Stimulated activated CD8-positive, alpha-beta memory T cell treated with anti-CD3 and anti-CD28 coated beads, Interleukin-2, amount 100 ng/mL, for 48 hours (primary cell): ENCODE results near the gene GSTO1.

Experiments
- DNase-seq, 2 donors: peaks; one replicate each; pipeline ENCODE4 v3.0.0-alpha.2; 2020; ENCODE audit warnings: low read depth in 2 of 2

Gene GSTO1

DNA sequence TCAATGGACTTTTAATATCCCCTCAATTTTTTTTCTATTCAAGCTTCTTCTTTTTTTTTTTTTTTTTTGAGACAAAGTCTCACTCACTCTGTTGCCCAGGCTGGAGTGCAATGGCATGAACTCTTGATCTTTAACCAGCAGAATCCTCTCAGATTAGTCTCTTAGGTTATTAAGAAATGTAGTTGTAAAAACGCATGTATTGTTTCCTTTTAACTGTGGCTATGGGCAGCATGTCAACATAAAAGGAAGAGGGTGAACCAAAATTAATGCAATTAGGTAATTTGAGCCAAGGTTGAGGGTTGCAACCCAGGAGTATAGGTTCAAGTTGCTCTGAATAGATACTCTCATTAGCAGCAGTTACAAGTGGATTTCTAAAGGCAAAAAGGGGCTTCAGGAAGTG, 4.3 kb upstream of the GSTO1 start:
- DNase-seq = no peak

DNA sequence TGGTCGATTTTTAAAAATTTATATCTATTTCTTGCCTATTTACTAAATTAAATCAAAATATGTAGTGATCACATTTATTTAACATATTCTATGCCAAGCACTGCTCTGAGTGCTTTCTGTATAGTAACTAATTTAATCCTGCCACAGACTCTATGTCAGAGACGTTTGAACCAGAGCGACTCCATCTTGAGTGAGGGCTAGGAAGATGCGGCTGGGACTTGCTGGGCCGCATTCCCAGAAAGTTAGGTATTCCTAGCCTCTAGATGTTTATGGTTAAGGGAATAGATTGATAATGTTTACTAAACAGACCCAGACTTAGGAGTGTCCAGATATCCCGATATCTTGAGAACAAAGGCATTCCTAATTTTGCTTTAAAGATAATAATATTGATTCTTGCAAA, 3.2 kb upstream of the GSTO1 start:
- no peak for DNase-seq

GRCh38 chr10:104252368-104252767, 2.3 kb upstream of the GSTO1 start:
- DNase-seq = no peak

- no peak for DNase-seq
Measured at GRCh38 chr10:104253106-104253505, 1.6 kb upstream of the GSTO1 start.

DNA sequence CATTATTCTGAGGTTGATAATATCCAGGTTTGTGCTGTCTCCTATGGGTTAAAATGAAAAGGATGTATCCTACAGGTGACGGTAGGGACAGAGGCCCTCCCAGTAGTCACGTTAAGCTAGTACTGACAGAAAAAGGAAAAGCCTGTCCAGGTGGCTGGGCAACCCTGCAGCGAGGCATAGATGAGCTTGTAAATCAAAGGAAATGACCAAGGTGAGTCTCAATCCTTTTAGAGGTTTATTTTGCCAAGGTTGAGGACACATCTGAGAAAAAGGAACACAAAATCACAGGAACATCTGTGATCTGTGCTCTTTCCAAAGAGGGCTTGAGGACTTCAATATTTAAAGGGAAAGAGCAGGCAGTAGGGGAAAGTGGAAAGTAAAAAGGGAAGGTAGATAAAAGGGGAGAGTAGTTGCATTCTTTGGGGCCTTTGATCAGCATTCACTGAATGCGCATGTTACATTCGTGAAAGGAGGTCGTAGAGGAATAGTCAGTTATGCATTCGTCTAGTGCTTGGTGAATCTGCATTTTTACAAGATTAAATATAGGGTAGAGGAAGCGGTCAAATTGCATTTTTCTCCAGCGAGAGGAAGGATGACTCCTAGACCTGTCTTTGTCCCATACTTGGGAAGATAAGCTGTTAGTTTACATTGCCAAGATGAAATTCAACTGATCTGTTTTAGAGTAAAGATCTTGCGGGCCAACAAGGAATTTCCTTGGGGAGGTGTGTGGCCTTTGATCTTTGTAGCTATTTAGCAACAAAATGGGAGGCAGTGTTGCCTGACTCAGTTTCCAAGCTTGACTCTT, 884 bp upstream of the GSTO1 start:
- no peak for DNase-seq

DNA sequence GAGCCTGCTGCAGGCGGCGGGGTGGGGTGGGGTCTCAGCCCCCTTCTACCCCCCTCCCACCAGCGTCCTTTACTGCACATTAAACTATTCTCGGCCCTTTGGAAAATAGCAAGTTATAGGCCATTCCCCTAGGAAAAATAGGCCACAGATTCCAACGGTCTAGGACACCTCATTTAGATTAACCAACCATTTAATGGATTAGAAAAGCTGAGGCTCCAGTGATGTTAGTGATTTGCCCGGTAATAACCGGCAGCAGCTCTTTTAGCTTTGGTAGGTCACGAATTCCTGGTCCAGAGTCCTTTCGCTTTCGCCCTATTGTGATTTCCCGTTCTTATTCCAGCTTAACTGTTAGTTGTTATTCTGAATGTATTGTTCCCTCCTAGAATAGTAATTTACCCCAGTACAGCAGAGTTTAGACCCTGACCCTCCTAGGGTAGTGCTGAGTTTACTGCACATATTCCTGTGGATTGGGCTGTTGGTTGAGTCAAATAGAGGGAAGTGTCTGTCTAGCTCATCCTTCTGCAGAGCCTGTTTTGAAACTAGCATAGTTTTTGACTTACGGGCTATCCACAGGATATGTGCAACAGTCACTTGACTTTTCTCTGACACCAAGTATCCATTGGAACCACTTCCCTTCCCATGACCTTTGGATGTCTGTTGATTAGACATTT, 754 bp downstream of the GSTO1 start:
- DNase-seq = no peak

DNA sequence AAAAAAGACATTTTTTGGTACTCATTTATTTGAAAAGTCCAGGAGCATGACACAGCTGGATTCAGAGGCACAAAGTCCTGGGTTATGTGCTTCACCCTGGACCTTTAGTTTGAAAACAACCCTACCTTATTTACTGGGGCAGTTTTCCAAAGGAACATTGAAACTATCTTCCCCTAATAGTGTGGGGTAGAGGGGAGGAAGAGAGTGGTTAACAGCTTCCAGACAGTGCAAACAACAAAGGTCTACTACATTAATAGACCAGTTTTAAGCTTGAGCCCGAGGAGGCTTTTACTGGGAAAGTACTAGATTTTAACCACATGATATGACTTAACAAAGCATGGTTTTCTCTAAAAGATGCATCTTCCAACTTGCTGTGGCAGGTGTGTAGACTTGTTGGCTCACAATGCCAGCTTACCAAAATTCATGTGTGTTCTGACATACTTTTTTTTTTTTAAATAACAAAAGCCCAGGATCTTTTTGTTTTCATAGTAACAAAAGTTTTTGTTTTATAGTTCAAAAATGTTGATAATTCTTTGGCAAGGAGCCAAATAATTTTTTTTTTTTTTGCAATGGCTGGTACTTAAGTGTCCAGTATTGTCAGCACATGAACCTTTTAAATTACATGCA, 1.8 kb downstream of the GSTO1 start:
- DNase-seq = no peak

- no peak for DNase-seq
Measured at GRCh38 chr10:104257235-104257634, 2.5 kb downstream of the GSTO1 start.

- no peak for DNase-seq
Measured at GRCh38 chr10:104258209-104258608, 3.5 kb downstream of the GSTO1 start.

DNA sequence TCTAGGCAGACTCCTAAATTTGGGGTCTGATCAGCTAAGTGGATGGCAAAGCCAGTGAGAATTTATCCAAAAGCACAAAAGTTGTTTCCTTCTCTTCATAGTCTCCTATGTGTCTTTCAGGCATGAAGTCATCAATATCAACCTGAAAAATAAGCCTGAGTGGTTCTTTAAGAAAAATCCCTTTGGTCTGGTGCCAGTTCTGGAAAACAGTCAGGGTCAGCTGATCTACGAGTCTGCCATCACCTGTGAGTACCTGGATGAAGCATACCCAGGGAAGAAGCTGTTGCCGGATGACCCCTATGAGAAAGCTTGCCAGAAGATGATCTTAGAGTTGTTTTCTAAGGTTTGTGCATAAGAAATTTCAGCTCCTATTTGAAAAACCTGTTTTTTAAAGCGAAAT, 4.8 kb downstream of the GSTO1 start:
- DNase-seq = no peak

DNA sequence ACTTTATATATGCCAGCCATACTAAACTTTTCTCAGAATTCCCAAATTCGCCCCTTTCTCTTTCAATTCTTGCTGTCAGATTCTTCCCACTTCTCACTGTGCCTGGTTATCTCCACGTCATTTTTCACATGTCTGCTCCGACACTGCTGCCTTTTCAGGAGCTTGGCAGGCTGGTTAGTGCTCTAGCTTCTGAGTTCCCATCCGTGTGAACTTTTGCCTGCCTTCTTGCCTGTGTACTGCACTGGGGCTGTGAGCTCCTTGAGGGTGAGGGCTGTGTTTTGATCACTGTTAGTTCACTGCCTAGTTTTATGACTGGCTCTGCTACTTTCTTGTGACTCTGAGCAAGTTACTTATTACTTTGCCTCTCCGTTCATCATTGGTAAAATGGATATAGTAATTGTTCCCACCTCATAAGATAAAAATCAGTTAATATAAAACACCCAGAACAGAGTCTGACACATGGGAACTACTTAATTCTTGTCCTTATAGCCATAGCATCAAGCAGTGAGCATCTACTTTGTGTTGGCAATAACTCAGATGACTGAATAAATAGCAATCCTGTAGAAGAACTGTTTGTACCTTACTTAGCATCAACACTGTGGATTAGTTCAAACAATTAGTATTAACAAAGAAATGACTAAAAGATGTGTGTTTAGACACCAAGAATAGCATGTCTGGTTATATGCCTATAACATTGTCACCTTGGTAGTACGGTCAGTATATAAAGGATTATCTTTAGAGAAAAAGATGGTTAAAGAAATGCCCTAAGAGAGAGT, 5.5 kb downstream of the GSTO1 start:
- no peak for DNase-seq

DNA sequence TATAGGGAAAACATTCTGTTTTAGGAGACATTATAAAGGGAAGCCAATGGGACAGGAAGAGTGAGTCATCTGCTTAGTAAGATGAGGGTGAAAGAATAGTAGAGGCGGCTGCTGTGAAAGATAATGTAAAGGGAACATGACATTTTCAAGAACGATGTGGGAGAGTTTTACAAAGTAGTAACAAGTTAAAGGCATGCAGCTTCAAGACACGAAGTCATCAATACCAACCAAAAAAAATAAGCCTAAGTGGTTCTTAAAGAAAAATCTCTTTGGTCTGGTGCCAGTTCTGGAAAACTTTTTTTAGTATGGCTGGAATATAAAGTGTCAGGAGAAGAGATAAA, 6.1 kb downstream of the GSTO1 start:
- no peak for DNase-seq

GRCh38 chr10:104262055-104262454, 7.4 kb downstream of the GSTO1 start:
- DNase-seq = no peak

- DNase-seq = no peak
Measured at GRCh38 chr10:104264783-104265182, 10.1 kb downstream of the GSTO1 start.

DNA sequence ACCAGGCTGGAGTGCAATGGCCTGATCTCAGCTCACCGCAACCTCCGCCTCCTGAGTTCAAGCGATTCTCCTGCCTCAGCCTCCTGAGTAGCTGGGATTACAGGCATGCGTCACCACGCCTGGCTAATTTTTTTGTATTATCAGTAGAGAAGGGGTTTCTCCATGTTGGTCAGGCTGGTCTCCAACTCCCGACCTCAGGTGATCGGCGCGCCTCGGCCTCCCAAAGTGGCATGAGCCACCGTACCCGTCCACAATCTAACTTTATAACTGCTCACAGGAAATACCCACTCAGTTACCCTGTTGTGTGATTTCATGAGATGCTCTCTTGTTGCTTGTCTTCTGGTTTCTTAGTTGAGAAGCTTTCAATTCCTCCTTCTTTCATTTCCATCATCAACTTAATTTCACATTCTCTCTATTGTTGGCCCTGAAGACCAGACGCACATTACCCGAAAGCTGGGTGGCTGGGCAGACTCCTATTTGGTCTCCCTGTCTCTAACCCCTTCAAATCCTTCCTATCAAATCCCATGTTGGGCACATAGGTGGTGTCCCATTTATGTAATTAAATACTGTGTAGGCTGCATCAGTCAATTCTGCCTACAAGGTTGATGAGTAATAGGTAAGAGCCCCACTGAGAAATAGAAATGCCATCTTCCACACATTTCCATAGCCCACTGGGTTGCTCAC, 13.2 kb downstream of the GSTO1 start:
- no peak for DNase-seq

GRCh38 chr10:104268405-104268712, 13.7 kb downstream of the GSTO1 start:
- DNase-seq = no peak

GRCh38 chr10:104268713-104269645, 14.3 kb downstream of the GSTO1 start, which contains the start of gene GSTO2:
Gene GSTO2, plus strand, starts transcription at chr10:104269184. Its CDS starts 5,732 bp downstream, at chr10:104274916.
- DNase-seq = peak; percentile 94 to 97

GRCh38 chr10:104273286-104273685, 18.6 kb downstream of the GSTO1 start:
- no peak for DNase-seq

DNA sequence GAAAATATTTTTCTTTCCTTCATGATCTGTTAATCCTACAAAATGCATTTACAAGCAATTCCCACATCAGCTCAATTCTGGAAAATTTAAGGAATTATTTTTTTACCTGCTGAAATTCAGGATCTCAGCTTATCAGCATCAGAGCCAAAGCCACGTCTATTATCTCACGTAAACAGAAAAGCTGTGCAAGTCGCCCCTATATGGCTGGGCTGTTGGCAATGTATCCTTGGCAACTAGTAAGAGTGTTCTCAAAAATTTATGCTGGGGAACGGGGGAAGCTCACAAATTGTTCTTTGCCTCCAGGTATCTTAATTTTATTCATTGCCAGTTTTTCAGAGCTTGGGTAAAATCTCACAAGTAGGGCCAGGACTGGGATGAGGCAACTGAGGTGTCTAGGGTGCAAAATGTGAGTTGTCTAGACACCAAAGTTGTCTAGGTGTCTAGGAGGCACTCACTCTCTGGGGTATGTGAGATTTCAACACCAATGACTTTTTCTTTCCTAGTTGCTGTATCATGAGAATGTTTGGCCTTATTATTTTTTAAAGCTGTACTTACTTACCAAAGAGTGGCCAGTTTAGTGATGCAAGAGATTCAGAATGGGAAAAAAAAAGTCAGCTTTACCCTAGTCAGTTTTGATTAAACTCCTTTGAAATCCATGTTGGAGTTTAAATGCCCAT, 19.3 kb downstream of the GSTO1 start:
- DNase-seq = no peak
